Measurements from ENCODE around the gene TNFAIP2. TPM values are rescaled to one million over a fixed set of nuclear protein-coding genes. Genes with fewer than 3 reads are reported as not detected.

The TNFAIP2 gene
- polyA plus RNA-seq, 2 donors = 93.7 to 219 TPM

DNA sequence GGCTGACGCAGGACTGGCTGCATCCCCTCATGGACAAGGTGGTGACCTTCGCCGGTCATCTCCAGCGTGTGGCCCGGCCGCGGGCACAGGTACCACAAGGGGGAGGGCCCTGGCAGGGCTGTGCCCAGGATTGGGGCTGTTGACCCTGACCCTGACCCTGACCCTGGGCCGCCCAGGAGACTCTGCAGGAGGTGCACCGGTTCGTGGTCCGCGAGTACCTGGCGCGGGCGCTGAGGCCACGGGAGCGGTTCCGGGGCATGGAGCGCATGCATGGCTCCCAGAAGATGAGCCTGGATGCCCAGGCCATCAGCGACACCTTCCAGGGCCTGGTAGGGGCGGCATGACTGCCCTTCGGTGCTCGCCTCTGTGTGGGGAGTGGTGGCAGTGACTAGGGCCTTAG, 15.8 kb upstream of the TNFAIP2 start:
- Histone ChIP-seq H3K27me3 (ENCODE audit: control insufficient read depth in 1 of 2, insufficient read depth in 2 of 2, low read length in 2 of 2) (peaks cover 0 to 10% of the 10 kb centered on the region in 2 donors), H3K4me1 (ENCODE audit: control insufficient read depth in 2 of 2, insufficient read depth in 2 of 2, low read length in 1 of 2) (peaks cover 9 to 32% of the 10 kb centered on the region in 2 donors), H3K27ac (ENCODE audit: low read depth in 2 of 2, low read length in 1 of 2) (no peak overlapping the region), H3K4me3 (ENCODE audit: low read depth in 1 of 2, low read length in 2 of 2) (no peak overlapping the region), H3K9me3 (ENCODE audit: control insufficient read depth in 2 of 2, insufficient read depth in 1 of 2, low read depth in 1 of 2, low read length in 1 of 2) (no peaks in the 10 kb centered on the region), H3K36me3 (ENCODE audit: control insufficient read depth in 2 of 2, insufficient read depth in 2 of 2, low read length in 1 of 2) (no peaks in the 10 kb centered on the region)
- WGBS, 2 donors = 94 to 95% methylated on average over 23 of the region's 23 CpGs

DNA sequence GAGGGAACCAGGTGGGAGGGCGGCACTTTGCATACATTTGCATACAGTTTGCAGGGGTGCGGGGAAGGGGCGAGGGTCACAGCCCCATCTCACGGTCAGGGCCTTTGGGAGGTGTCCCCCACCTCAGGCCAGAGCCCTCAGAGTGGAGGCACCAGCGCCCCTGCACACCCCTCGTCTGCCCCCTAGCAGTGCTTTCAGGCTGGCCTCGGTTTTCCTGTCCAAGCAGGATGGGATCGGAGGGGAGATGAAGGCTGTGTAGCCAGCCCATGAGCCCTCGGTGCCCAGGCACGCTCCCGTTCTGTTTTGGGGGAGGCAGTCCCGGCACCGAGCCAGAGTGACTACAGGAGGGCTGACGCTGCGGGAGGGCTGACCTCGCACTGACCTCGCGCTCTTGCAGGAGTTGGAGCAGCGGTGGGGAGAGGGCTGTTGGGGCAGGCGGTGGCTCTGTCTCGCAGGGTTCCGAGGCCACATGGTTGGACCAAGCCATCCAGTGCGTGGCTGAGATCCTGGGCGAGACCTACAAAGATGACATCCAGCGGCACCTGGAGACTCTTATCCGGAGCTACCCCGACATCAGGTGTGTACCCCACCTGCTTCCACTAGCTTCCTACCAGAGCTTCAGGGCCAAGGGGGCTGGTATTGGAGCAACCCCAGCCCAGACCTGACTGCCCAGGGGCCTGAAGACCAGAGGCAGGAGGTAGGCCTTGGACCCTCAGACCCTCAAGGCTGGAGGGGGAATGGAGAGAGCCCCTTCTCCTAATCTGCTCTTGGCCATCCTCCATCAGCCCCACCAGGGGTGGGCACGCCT, 15.1 kb upstream of the TNFAIP2 start:
- peaks cover 0 to 10% of the 10 kb centered on the region in 2 donors for H3K27me3 ChIP-seq (ENCODE audit: control insufficient read depth in 1 of 2, insufficient read depth in 2 of 2, low read length in 2 of 2)
- no peaks in the 10 kb centered on the region for H3K36me3 ChIP-seq (ENCODE audit: control insufficient read depth in 2 of 2, insufficient read depth in 2 of 2, low read length in 1 of 2)
- no peak overlapping the region for H3K27ac ChIP-seq (ENCODE audit: low read depth in 2 of 2, low read length in 1 of 2)
- H3K4me1 ChIP-seq (ENCODE audit: control insufficient read depth in 2 of 2, insufficient read depth in 2 of 2, low read length in 1 of 2) = peaks cover 11 to 36% of the 10 kb centered on the region in 2 donors
- WGBS, 2 donors = 85 to 88% methylated on average over 28 of the region's 28 CpGs
- no peak overlapping the region for H3K4me3 ChIP-seq (ENCODE audit: low read depth in 1 of 2, low read length in 2 of 2)
- H3K9me3 ChIP-seq (ENCODE audit: control insufficient read depth in 2 of 2, insufficient read depth in 1 of 2, low read depth in 1 of 2, low read length in 1 of 2) = no peaks in the 10 kb centered on the region

DNA sequence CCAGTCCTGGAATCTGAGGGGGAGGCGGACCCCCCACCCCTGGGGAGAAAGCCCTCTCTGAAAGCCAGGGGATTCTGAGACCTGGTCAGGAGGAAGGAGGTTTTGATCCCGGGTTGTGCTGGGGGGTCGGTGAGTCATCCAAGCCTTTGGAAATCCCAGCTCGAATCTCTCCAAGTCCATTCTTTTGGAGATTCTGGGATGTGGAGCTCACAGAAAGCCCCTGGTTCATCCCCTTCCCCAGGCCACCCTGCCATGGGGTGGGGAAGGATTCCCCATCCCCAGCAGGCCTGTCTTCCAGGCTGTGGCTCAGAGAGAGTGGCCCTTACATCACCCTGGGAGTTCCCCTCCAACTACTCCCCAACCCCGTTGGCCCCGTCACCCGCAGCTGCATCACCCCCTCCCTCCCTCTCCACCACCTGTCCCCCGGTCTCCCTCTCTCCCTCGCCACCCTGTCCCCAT, 14.5 kb upstream of the TNFAIP2 start:
- 28 to 38% methylated on average over 9 of the region's 9 CpGs for WGBS, 2 donors

DNA sequence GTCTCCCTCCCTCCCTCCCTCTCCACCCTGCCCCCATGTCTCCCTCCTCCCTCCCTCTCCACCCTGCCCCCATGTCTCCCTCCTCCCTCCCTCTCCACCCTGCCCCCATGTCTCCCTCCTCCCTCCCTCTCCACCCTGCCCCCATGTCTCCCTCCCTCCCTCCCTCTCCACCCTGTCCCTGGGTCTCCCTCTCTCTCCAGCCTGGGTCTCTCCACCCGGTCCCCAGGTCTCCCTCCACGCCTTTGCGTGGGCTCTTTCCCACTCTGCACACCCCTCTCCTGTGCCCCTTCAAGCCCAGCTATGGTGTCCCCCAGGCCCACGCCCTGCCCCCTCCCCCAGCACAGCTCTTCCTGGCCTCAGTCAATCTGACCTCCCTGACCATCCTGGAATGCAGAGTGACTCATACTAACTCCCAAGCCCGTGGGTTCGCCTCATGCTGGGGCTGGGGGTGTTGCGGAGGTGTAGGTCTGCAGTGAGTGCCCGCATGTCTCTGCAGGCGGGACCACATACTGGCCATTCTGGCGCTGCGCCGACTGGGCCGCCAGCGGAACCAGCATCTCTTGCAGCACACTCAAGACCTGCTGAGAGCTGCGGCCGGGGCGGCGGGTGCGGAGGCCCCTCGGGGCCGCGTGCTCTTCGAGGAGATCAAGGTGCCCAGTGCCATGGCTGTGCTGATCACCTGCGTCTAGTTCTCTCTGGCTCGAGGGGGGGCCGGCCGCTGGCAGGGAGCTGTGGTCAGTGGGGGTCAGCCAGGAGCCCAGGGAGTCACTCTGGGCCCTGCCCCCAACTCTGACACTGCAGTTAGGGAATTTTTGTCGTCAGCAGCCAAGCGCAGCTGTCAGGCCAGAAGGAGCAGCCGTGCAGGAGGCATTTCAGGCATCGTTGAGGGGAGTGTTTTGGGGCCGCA, 13.5 kb upstream of the TNFAIP2 start:
- Histone ChIP-seq H3K27ac (ENCODE audit: low read depth in 2 of 2, low read length in 1 of 2) (peak overlapping the region; percentile 6 to 45), H3K9me3 (ENCODE audit: control insufficient read depth in 2 of 2, insufficient read depth in 1 of 2, low read depth in 1 of 2, low read length in 1 of 2) (no peaks in the 10 kb centered on the region), H3K4me1 (ENCODE audit: control insufficient read depth in 2 of 2, insufficient read depth in 2 of 2, low read length in 1 of 2) (peaks cover 11 to 31% of the 10 kb centered on the region in 2 donors), H3K36me3 (ENCODE audit: control insufficient read depth in 2 of 2, insufficient read depth in 2 of 2, low read length in 1 of 2) (no peaks in the 10 kb centered on the region), H3K4me3 (ENCODE audit: low read depth in 1 of 2, low read length in 2 of 2) (no peak overlapping the region), H3K27me3 (ENCODE audit: control insufficient read depth in 1 of 2, insufficient read depth in 2 of 2, low read length in 2 of 2) (peaks cover 0 to under 1% of the 10 kb centered on the region in 2 donors)
- 50 to 70% methylated on average over 32 of the region's 32 CpGs for WGBS, 2 donors

More for the DNA sequence above, 14.5 kb upstream of the TNFAIP2 start:
- H3K9me3 ChIP-seq (ENCODE audit: control insufficient read depth in 2 of 2, insufficient read depth in 1 of 2, low read depth in 1 of 2, low read length in 1 of 2) = no peaks in the 10 kb centered on the region
- H3K27me3 ChIP-seq (ENCODE audit: control insufficient read depth in 1 of 2, insufficient read depth in 2 of 2, low read length in 2 of 2) = peaks cover 0 to 10% of the 10 kb centered on the region in 2 donors
- H3K4me3 ChIP-seq (ENCODE audit: low read depth in 1 of 2, low read length in 2 of 2) = no peak overlapping the region
- peaks cover 11 to 31% of the 10 kb centered on the region in 2 donors for H3K4me1 ChIP-seq (ENCODE audit: control insufficient read depth in 2 of 2, insufficient read depth in 2 of 2, low read length in 1 of 2)
- H3K36me3 ChIP-seq (ENCODE audit: control insufficient read depth in 2 of 2, insufficient read depth in 2 of 2, low read length in 1 of 2) = no peaks in the 10 kb centered on the region
- H3K27ac ChIP-seq (ENCODE audit: low read depth in 2 of 2, low read length in 1 of 2) = no peak overlapping the region

DNA sequence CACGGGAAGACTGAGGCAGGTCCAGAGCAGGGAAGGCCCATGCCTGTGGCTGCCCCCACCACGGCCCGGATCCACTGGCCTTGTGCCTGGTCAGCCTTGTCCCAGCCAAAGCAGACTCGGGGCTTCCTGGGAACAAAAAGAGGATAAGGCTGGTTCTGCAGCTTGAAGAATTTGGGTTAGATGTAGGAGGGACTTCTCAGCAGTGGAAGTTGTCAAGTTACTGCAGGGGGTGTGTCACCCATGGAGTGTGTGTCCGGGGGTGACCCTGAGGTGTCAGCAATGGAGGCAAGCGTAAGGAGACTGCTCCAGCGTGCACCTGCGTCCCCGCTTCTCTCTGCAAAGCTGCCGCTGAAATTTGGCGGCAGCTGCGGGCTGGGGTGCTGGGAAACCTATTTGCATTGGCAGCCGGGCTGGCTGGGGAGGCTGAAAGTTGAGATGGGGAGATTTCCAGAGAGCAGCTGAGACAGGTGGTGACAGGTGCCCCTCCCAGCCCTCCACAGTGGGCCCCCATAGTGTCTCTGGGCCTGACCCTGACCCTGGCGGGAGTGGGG, 12.5 kb upstream of the TNFAIP2 start:
- Histone ChIP-seq H3K4me1 (ENCODE audit: control insufficient read depth in 2 of 2, insufficient read depth in 2 of 2, low read length in 1 of 2) (peaks cover 11 to 28% of the 10 kb centered on the region in 2 donors), H3K27me3 (ENCODE audit: control insufficient read depth in 1 of 2, insufficient read depth in 2 of 2, low read length in 2 of 2) (no peaks in the 10 kb centered on the region), H3K27ac (ENCODE audit: low read depth in 2 of 2, low read length in 1 of 2) (peak overlapping the region in 1 of 2 donors; percentile 42), H3K9me3 (ENCODE audit: control insufficient read depth in 2 of 2, insufficient read depth in 1 of 2, low read depth in 1 of 2, low read length in 1 of 2) (no peaks in the 10 kb centered on the region), H3K4me3 (ENCODE audit: low read depth in 1 of 2, low read length in 2 of 2) (no peak overlapping the region), H3K36me3 (ENCODE audit: control insufficient read depth in 2 of 2, insufficient read depth in 2 of 2, low read length in 1 of 2) (no peaks in the 10 kb centered on the region)
- WGBS, 2 donors = 35 to 45% methylated on average over 14 of the region's 14 CpGs

DNA sequence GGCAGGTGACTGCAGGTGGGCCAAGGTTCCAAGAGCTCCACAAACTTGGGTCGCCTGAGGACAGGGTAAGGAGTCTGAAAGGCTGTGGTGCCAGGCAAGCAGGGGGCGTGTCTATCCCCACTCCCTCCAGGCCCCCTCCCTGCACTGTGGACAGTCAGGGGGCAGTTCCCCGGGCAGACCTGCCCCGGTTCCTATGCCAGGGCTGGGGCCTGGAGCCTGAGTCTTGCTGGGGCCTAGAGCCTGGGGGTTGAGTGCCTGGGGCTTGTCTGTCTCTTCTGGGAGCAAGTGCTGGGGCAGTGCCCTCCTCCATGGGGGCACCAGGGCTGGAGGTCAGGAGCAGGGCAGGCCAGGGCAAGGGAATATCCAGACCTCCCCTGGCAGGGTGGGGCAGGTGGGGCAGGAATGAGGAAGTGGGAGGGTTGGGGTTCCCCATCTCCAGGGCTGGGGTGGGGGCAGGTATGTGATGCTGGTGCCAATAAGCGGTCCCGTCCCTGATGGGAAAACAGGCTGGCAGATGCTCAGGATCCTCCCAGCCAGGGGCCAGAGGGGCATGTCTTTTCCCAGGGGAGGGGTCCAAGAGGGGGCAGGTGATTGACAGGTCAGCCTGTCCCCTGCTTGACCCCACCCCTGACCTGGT, 11.9 kb upstream of the TNFAIP2 start:
- Histone ChIP-seq H3K27me3 (ENCODE audit: control insufficient read depth in 1 of 2, insufficient read depth in 2 of 2, low read length in 2 of 2) (no peaks in the 10 kb centered on the region), H3K27ac (ENCODE audit: low read depth in 2 of 2, low read length in 1 of 2) (peak overlapping the region in 1 of 2 donors; percentile 42), H3K4me3 (ENCODE audit: low read depth in 1 of 2, low read length in 2 of 2) (no peak overlapping the region), H3K4me1 (ENCODE audit: control insufficient read depth in 2 of 2, insufficient read depth in 2 of 2, low read length in 1 of 2) (peaks cover 11 to 29% of the 10 kb centered on the region in 2 donors), H3K36me3 (ENCODE audit: control insufficient read depth in 2 of 2, insufficient read depth in 2 of 2, low read length in 1 of 2) (no peaks in the 10 kb centered on the region), H3K9me3 (ENCODE audit: control insufficient read depth in 2 of 2, insufficient read depth in 1 of 2, low read depth in 1 of 2, low read length in 1 of 2) (no peaks in the 10 kb centered on the region)
- 43 to 48% methylated on average over 6 of the region's 6 CpGs for WGBS, 2 donors

GRCh38 chr14:103112400-103113243, 10.6 kb upstream of the TNFAIP2 start:
- Histone ChIP-seq H3K27me3 (ENCODE audit: control insufficient read depth in 1 of 2, insufficient read depth in 2 of 2, low read length in 2 of 2) (no peaks in the 10 kb centered on the region), H3K9me3 (ENCODE audit: control insufficient read depth in 2 of 2, insufficient read depth in 1 of 2, low read depth in 1 of 2, low read length in 1 of 2) (no peaks in the 10 kb centered on the region), H3K4me1 (ENCODE audit: control insufficient read depth in 2 of 2, insufficient read depth in 2 of 2, low read length in 1 of 2) (peaks cover 11 to 29% of the 10 kb centered on the region in 2 donors), H3K36me3 (ENCODE audit: control insufficient read depth in 2 of 2, insufficient read depth in 2 of 2, low read length in 1 of 2) (no peaks in the 10 kb centered on the region), H3K4me3 (ENCODE audit: low read depth in 1 of 2, low read length in 2 of 2) (no peak overlapping the region), H3K27ac (ENCODE audit: low read depth in 2 of 2, low read length in 1 of 2) (no peak overlapping the region)
- WGBS, 2 donors = 46 to 51% methylated on average over 11 of the region's 11 CpGs

DNA sequence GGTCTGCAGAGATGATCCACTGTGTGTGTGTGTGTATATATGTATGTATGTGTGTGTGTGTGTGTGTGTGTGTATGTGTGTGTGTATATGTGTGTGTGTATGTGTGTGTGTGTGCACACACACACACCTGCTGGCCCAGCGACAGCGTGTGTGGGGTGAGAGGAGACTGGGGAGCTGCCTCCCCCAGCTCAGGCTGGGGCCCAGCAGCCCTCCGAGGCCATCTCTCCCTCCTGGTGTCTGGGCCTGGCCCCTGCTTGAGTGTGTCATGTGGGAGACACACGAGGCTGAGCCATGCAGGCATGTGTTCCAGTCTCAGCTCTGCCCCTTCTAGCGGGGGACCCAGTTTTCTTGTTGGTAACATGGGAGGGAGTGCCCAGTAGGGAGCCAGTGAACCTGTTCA, 10.0 kb upstream of the TNFAIP2 start:
- Histone ChIP-seq H3K4me3 (ENCODE audit: low read depth in 1 of 2, low read length in 2 of 2) (no peak overlapping the region), H3K9me3 (ENCODE audit: control insufficient read depth in 2 of 2, insufficient read depth in 1 of 2, low read depth in 1 of 2, low read length in 1 of 2) (no peaks in the 10 kb centered on the region), H3K36me3 (ENCODE audit: control insufficient read depth in 2 of 2, insufficient read depth in 2 of 2, low read length in 1 of 2) (no peaks in the 10 kb centered on the region), H3K27me3 (ENCODE audit: control insufficient read depth in 1 of 2, insufficient read depth in 2 of 2, low read length in 2 of 2) (no peaks in the 10 kb centered on the region), H3K4me1 (ENCODE audit: control insufficient read depth in 2 of 2, insufficient read depth in 2 of 2, low read length in 1 of 2) (peaks cover 11 to 29% of the 10 kb centered on the region in 2 donors), H3K27ac (ENCODE audit: low read depth in 2 of 2, low read length in 1 of 2) (no peak overlapping the region)
- WGBS, 2 donors = 81 to 85% methylated on average over 5 of the region's 5 CpGs
